ENCODE measurements around the gene ISM1.

Gene ISM1

DNA sequence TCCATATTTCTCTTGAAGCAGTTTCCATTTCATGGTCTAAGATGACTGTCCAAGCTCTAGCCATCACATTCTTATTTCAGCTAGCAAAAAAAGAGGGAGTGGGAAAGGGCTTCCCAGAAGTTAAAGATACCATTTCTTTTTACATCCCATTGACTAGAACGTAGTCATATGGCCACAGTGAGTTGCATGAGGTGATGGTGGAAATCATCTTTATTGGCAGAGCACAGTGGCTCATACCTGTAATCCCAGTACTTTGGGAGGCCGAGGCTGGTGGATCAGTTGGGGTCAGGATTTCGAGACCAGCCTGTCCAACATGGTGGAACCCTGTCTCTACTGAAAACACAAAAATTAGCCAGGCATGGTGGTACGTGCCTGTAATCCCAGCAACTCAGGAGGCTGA lies 99.6 kb downstream of the ISM1 start:
- no peak overlapping the region for H3K4me2 ChIP-seq (ENCODE audit: low read length, poor library complexity, severe bottlenecking)
- no peaks in the 10 kb centered on the region for H3K9me3 ChIP-seq (ENCODE audit: control insufficient read depth, low read length)
- WGBS: 73% methylated on average over 3 of the region's 4 CpGs
- H3K4me3 ChIP-seq (ENCODE audit: insufficient read depth in 1 of 2, low read depth in 1 of 2, low read length in 2 of 2): no peak overlapping the region
- no peak overlapping the region for H3K4ac ChIP-seq (ENCODE audit: low read depth in 1 of 2, low read length in 2 of 2)
- H3K27me3 ChIP-seq (ENCODE audit: control insufficient read depth in 1 of 2, insufficient read depth in 1 of 2, low read length in 2 of 2): no peaks in the 10 kb centered on the region
- DNase-seq: no peak
- no peak overlapping the region for H2AFZ ChIP-seq (ENCODE audit: low read depth, low read length)
- H3K18ac ChIP-seq (ENCODE audit: low read depth in 1 of 2, low read length in 2 of 2): no peak overlapping the region
- H3K23ac ChIP-seq (ENCODE audit: low read length in 2 of 2): no peak overlapping the region
- no peaks in the 10 kb centered on the region for H3K4me1 ChIP-seq (ENCODE audit: control insufficient read depth, insufficient read depth, low read depth, low read length)
- no peak overlapping the region for H4K91ac ChIP-seq (ENCODE audit: low read length)
- no peak overlapping the region for H2BK5ac ChIP-seq (ENCODE audit: low read depth, low read length, poor library complexity, severe bottlenecking)
- no peak overlapping the region for H3K27ac ChIP-seq (ENCODE audit: low read length, poor library complexity, severe bottlenecking)
- no peak overlapping the region for H4K8ac ChIP-seq (ENCODE audit: low read length)
- no peak overlapping the region for H3K14ac ChIP-seq (ENCODE audit: low read length in 2 of 2)
- H2BK12ac ChIP-seq (ENCODE audit: low read length in 2 of 2): no peak overlapping the region
- no peak overlapping the region for H2BK15ac ChIP-seq (ENCODE audit: low read depth, poor library complexity, severe bottlenecking)
- H3K9ac ChIP-seq (ENCODE audit: low read length): no peak overlapping the region
- H2BK120ac ChIP-seq (ENCODE audit: low read depth, low read length): no peak overlapping the region
- no peaks in the 10 kb centered on the region for H3K79me1 ChIP-seq (replicated peaks; ENCODE audit: low read length, poor library complexity, severe bottlenecking)
- no peak overlapping the region for H2AK5ac ChIP-seq (ENCODE audit: low read length, severe bottlenecking)
- no peaks in the 10 kb centered on the region for H3K36me3 ChIP-seq (ENCODE audit: control insufficient read depth in 1 of 2, insufficient read depth in 2 of 2, low read depth in 1 of 2, low read length in 2 of 2)

DNA sequence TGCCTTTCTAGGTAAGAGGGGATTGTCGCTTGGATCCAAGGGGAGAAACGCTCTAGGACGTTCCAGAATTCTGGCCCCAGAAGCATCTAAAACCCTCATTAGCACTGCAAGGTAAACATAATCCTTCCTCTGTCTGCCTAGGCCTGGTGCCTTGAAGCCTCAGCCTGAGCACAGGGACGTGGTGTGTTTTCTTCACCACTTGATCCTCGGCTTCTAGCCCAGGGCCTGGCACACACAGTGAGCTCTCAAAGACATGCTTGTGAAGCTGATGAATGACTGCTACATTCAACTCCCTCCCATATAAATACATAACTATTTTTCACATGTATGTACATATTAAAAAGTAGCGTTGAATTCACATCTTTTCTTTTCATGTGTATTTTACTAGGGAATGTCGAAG lies 100.3 kb downstream of the ISM1 start:
- H3K36me3 ChIP-seq (ENCODE audit: control insufficient read depth in 1 of 2, insufficient read depth in 2 of 2, low read depth in 1 of 2, low read length in 2 of 2): no peaks in the 10 kb centered on the region
- no peak overlapping the region for H3K9ac ChIP-seq (ENCODE audit: low read length)
- H3K18ac ChIP-seq (ENCODE audit: low read depth in 1 of 2, low read length in 2 of 2): no peak overlapping the region
- H3K4me2 ChIP-seq (ENCODE audit: low read length, poor library complexity, severe bottlenecking): no peak overlapping the region
- H3K9me3 ChIP-seq (ENCODE audit: control insufficient read depth, low read length): no peaks in the 10 kb centered on the region
- no peak overlapping the region for H2BK12ac ChIP-seq (ENCODE audit: low read length in 2 of 2)
- no peak overlapping the region for H3K4me3 ChIP-seq (ENCODE audit: insufficient read depth in 1 of 2, low read depth in 1 of 2, low read length in 2 of 2)
- H3K4me1 ChIP-seq (ENCODE audit: control insufficient read depth, insufficient read depth, low read depth, low read length): no peaks in the 10 kb centered on the region
- H3K23ac ChIP-seq (ENCODE audit: low read length in 2 of 2): no peak overlapping the region
- no peak overlapping the region for H4K8ac ChIP-seq (ENCODE audit: low read length)
- H2AFZ ChIP-seq (ENCODE audit: low read depth, low read length): no peak overlapping the region
- H2BK120ac ChIP-seq (ENCODE audit: low read depth, low read length): no peak overlapping the region
- no peak overlapping the region for H3K14ac ChIP-seq (ENCODE audit: low read length in 2 of 2)
- WGBS: 93% methylated on average over 6 of the region's 7 CpGs
- no peak overlapping the region for H3K27ac ChIP-seq (ENCODE audit: low read length, poor library complexity, severe bottlenecking)
- H3K79me1 ChIP-seq (replicated peaks; ENCODE audit: low read length, poor library complexity, severe bottlenecking): no peaks in the 10 kb centered on the region
- H4K91ac ChIP-seq (ENCODE audit: low read length): no peak overlapping the region
- H3K27me3 ChIP-seq (ENCODE audit: control insufficient read depth in 1 of 2, insufficient read depth in 1 of 2, low read length in 2 of 2): no peaks in the 10 kb centered on the region
- DNase-seq: no peak
- no peak overlapping the region for H3K4ac ChIP-seq (ENCODE audit: low read depth in 1 of 2, low read length in 2 of 2)
- H2AK5ac ChIP-seq (ENCODE audit: low read length, severe bottlenecking): no peak overlapping the region
- no peak overlapping the region for H2BK15ac ChIP-seq (ENCODE audit: low read depth, poor library complexity, severe bottlenecking)
- H2BK5ac ChIP-seq (ENCODE audit: low read depth, low read length, poor library complexity, severe bottlenecking): no peak overlapping the region

DNA sequence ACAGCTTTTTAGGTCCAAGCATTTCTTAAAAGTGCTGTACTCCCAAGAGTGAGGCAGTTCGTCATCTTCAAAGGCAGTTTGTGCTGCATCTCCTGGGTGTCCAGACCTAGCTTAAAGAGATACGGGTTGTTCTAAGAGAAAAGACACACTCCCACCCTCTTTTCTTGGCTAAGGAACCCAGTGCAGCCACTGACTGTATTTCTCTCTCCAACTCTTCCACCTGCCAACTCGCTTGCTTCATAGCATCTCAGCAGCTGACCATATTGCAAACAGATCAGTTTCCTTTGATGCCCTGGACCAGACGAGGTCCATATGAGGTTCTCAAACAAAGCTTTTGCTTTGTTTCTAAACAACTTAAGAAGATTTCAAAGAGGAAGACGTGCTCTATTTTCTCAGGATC lies 101.1 kb downstream of the ISM1 start:
- WGBS: 30% methylated on average over 4 of the region's 5 CpGs
- Histone ChIP-seq H3K9ac (ENCODE audit: low read length) (no peak overlapping the region), H3K27me3 (ENCODE audit: control insufficient read depth in 1 of 2, insufficient read depth in 1 of 2, low read length in 2 of 2) (no peaks in the 10 kb centered on the region)

DNA sequence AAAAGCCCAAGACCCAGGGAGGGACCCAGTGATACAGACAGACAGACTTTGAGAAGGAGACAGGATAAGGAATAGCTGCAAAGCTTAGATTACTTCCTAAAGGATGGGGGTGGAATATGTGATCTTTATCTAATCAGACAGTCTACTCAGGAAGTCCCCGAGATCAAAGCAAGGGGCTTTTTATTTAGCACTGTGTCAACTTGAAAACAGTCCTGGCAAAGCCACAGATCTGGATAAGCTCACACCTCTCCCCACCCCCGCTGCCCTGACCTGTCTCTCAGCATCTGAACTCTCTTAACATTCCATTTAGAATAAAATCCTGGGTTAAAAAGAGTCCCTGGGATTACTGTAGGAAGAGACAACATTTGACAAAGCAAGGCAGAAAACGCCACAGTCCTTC lies 101.5 kb downstream of the ISM1 start:
- H2BK15ac ChIP-seq (ENCODE audit: low read depth, poor library complexity, severe bottlenecking): no peak overlapping the region
- no peak overlapping the region for H2BK120ac ChIP-seq (ENCODE audit: low read depth, low read length)
- WGBS: 13% methylated on average over 3 of the region's 3 CpGs
- no peaks in the 10 kb centered on the region for H3K79me1 ChIP-seq (replicated peaks; ENCODE audit: low read length, poor library complexity, severe bottlenecking)
- H3K23ac ChIP-seq (ENCODE audit: low read length in 2 of 2): no peak overlapping the region
- H2BK5ac ChIP-seq (ENCODE audit: low read depth, low read length, poor library complexity, severe bottlenecking): no peak overlapping the region
- no peak overlapping the region for H2AK5ac ChIP-seq (ENCODE audit: low read length, severe bottlenecking)
- H3K27me3 ChIP-seq (ENCODE audit: control insufficient read depth in 1 of 2, insufficient read depth in 1 of 2, low read length in 2 of 2): no peaks in the 10 kb centered on the region
- no peaks in the 10 kb centered on the region for H3K9me3 ChIP-seq (ENCODE audit: control insufficient read depth, low read length)
- H3K4me1 ChIP-seq (ENCODE audit: control insufficient read depth, insufficient read depth, low read depth, low read length): no peaks in the 10 kb centered on the region
- H2BK12ac ChIP-seq (ENCODE audit: low read length in 2 of 2): no peak overlapping the region
- H3K4me2 ChIP-seq (ENCODE audit: low read length, poor library complexity, severe bottlenecking): no peak overlapping the region
- no peak overlapping the region for H2AFZ ChIP-seq (ENCODE audit: low read depth, low read length)
- DNase-seq: no peak
- H3K9ac ChIP-seq (ENCODE audit: low read length): no peak overlapping the region
- H3K4me3 ChIP-seq (ENCODE audit: insufficient read depth in 1 of 2, low read depth in 1 of 2, low read length in 2 of 2): no peak overlapping the region
- H3K18ac ChIP-seq (ENCODE audit: low read depth in 1 of 2, low read length in 2 of 2): no peak overlapping the region
- H3K4ac ChIP-seq (ENCODE audit: low read depth in 1 of 2, low read length in 2 of 2): no peak overlapping the region
- no peak overlapping the region for H4K91ac ChIP-seq (ENCODE audit: low read length)
- no peak overlapping the region for H3K14ac ChIP-seq (ENCODE audit: low read length in 2 of 2)
- no peak overlapping the region for H4K8ac ChIP-seq (ENCODE audit: low read length)
- H3K27ac ChIP-seq (ENCODE audit: low read length, poor library complexity, severe bottlenecking): no peak overlapping the region
- no peaks in the 10 kb centered on the region for H3K36me3 ChIP-seq (ENCODE audit: control insufficient read depth in 1 of 2, insufficient read depth in 2 of 2, low read depth in 1 of 2, low read length in 2 of 2)

More for the DNA sequence above, 101.1 kb downstream of the ISM1 start:
- H2AK5ac ChIP-seq (ENCODE audit: low read length, severe bottlenecking): no peak overlapping the region
- no peak overlapping the region for H3K4me3 ChIP-seq (ENCODE audit: insufficient read depth in 1 of 2, low read depth in 1 of 2, low read length in 2 of 2)
- no peaks in the 10 kb centered on the region for H3K4me1 ChIP-seq (ENCODE audit: control insufficient read depth, insufficient read depth, low read depth, low read length)
- no peak overlapping the region for H3K27ac ChIP-seq (ENCODE audit: low read length, poor library complexity, severe bottlenecking)
- H3K18ac ChIP-seq (ENCODE audit: low read depth in 1 of 2, low read length in 2 of 2): no peak overlapping the region
- H3K14ac ChIP-seq (ENCODE audit: low read length in 2 of 2): no peak overlapping the region
- H4K8ac ChIP-seq (ENCODE audit: low read length): no peak overlapping the region
- H3K4ac ChIP-seq (ENCODE audit: low read depth in 1 of 2, low read length in 2 of 2): no peak overlapping the region
- no peak overlapping the region for H2BK15ac ChIP-seq (ENCODE audit: low read depth, poor library complexity, severe bottlenecking)
- H4K91ac ChIP-seq (ENCODE audit: low read length): no peak overlapping the region
- no peak for DNase-seq
- H2BK5ac ChIP-seq (ENCODE audit: low read depth, low read length, poor library complexity, severe bottlenecking): no peak overlapping the region
- no peak overlapping the region for H2BK12ac ChIP-seq (ENCODE audit: low read length in 2 of 2)
- H3K23ac ChIP-seq (ENCODE audit: low read length in 2 of 2): no peak overlapping the region
- H3K36me3 ChIP-seq (ENCODE audit: control insufficient read depth in 1 of 2, insufficient read depth in 2 of 2, low read depth in 1 of 2, low read length in 2 of 2): no peaks in the 10 kb centered on the region
- no peak overlapping the region for H2BK120ac ChIP-seq (ENCODE audit: low read depth, low read length)
- no peak overlapping the region for H3K4me2 ChIP-seq (ENCODE audit: low read length, poor library complexity, severe bottlenecking)
- no peak overlapping the region for H2AFZ ChIP-seq (ENCODE audit: low read depth, low read length)
- no peaks in the 10 kb centered on the region for H3K9me3 ChIP-seq (ENCODE audit: control insufficient read depth, low read length)
- no peaks in the 10 kb centered on the region for H3K79me1 ChIP-seq (replicated peaks; ENCODE audit: low read length, poor library complexity, severe bottlenecking)
